Epithelial cell of proximal tubule (primary cell): Measurements from ENCODE around the gene THSD7A. TPM values are rescaled to one million over a fixed set of nuclear protein-coding genes. Genes with fewer than 3 reads are reported as not detected.
"Not testable (repeated sequence)": the region's sequence is repeated elsewhere in the genome, so short reads cannot be mapped to it uniquely, and the experiment has no call there.

ENCODE experiments used
- DNase-seq: peaks from one replicate; pipeline ENCODE4 v3.0.0-alpha.2; 2011; ENCODE audit warnings: low read depth
- H3K4me3 ChIP-seq: 2 replicates; pipeline ENCODE4 v1.5.1; 2011; ENCODE audit warnings: low read depth, mild to moderate bottlenecking, low read length
- CTCF ChIP-seq: conservative IDR thresholded peaks from 2 replicates; pipeline ENCODE4 v1.5.1; 2012; ENCODE audit warnings: low read depth, mild to moderate bottlenecking, low read length
- total RNA-seq: library from RNA; depleted of rRNA; stranded (reverse); fragments of >200 nt; gene quantifications from 2 replicates; pipeline ENCODE4 v1.2.3, GENCODE V29; 2015

The THSD7A gene
- total RNA-seq, 1 donor from 2014 or later, result 2.0 TPM

- H3K4me3 ChIP-seq, result peak overlapping the region; percentile 4
- no peak for TF ChIP-seq CTCF
- DNase-seq, result peak; percentile 29
Measured at GRCh38 chr7:11524476-11525397, 307.3 kb downstream of the THSD7A start.

- not testable (repeated sequence) for DNase-seq, H3K4me3 ChIP-seq
Measured at GRCh38 chr7:11521964-11522499, 310.0 kb downstream of the THSD7A start.

GRCh38 chr7:11517853-11518252 is 314.1 kb downstream of the THSD7A start:
- no peak overlapping the region for H3K4me3 ChIP-seq
- DNase-seq, result no peak
- TF ChIP-seq CTCF, result no peak

- no peak for DNase-seq
- no peak overlapping the region for H3K4me3 ChIP-seq
- TF ChIP-seq CTCF, result no peak
Measured at GRCh38 chr7:11516328-11516727, 315.7 kb downstream of the THSD7A start.

- DNase-seq, result no peak
- no peak overlapping the region for H3K4me3 ChIP-seq
- no peak for TF ChIP-seq CTCF
Measured at GRCh38 chr7:11513460-11513859, 318.5 kb downstream of the THSD7A start.

GRCh38 chr7:11507929-11508328 is 324.1 kb downstream of the THSD7A start:
- TF ChIP-seq CTCF, result no peak
- no peak for DNase-seq
- no peak overlapping the region for H3K4me3 ChIP-seq

GRCh38 chr7:11506417-11506816 is 325.6 kb downstream of the THSD7A start:
- DNase-seq, result no peak
- no peak overlapping the region for H3K4me3 ChIP-seq
- TF ChIP-seq CTCF, result no peak
